GM12878 (cell line): Measurements from ENCODE around the gene SLC35F3. TPM values are rescaled to one million over a fixed set of nuclear protein-coding genes. Genes with fewer than 3 reads are reported as not detected.

ENCODE experiments used
- ATAC-seq: fragments of 200-7000 bp; cut with Tn5 transposase; 3 replicates; pipeline ENCODE4 v1.9.1; 2020; ENCODE audit warnings: mild to moderate bottlenecking, moderate library complexity
- BruUV-seq: library from RNA; stranded (reverse); fragments of 400-500 nt; replicated peaks from 2 replicates; lab custom pipeline; 2021; lab: Mats Ljungman, UMichigan
- CTCF ChIA-PET: fragments of 300-600 bp; sonication (Branson Sonifier 250); formaldehyde crosslinking; extraction: SDS; loops from one replicate; lab custom pipeline; 2021; ENCODE audit warnings: inconsistent platforms; lab: Yijun Ruan, JAX
- POLR2A ChIA-PET: fragments of 350-600 bp; formaldehyde crosslinking; extraction: SDS; loops from one replicate; lab custom pipeline; 2021; ENCODE audit warnings: inconsistent platforms; lab: Charles Lee
- RAD21 ChIA-PET: fragments of 300-600 bp; sonication (Branson Sonifier 250); formaldehyde crosslinking; loops from one replicate; lab custom pipeline; 2023; ENCODE audit warnings: antibody characterized with exemption; ENCODE audit not compliant: unreplicated experiment; lab: Charles Lee
- SMC1A ChIA-PET: fragments of 300-600 bp; sonication (Branson Sonifier 250); formaldehyde crosslinking; loops from one replicate; lab custom pipeline; 2023; ENCODE audit not compliant: unreplicated experiment, uncharacterized antibody; lab: Charles Lee
- DNase-seq: peaks from one replicate; pipeline ENCODE4 v3.0.0-alpha.2; 2011; ENCODE audit warnings: low read depth, low spot score
- FAIRE-seq: peaks from 3 replicates; lab custom pipeline; 2011; peaks lifted over from hg19 to GRCh38; lab: Jason Lieb, UNC
- H2AFZ ChIP-seq: 2 replicates; pipeline ENCODE4 v1.6.0; 2011; ENCODE audit warnings: low read depth, low read length, control low read depth; ENCODE audit not compliant: control insufficient read depth
- H3K27ac ChIP-seq: 2 replicates; pipeline ENCODE4 v1.5.1; 2011; ENCODE audit warnings: control low read depth; ENCODE audit not compliant: control insufficient read depth, insufficient read depth
- H3K27me3 ChIP-seq, 2 experiments: replicated peaks in 1 of 2; 2 replicates each; pipeline versions ENCODE4 v1.6.0 to v1.6.1; 2011; ENCODE audit warnings: low read length in 1 of 2; ENCODE audit not compliant: control insufficient read depth in 2 of 2, insufficient read depth in 2 of 2
- H3K36me3 ChIP-seq, 2 experiments: 2 replicates each; pipeline ENCODE4 v1.5.1; 2011; ENCODE audit warnings: low read length in 1 of 2; ENCODE audit not compliant: control insufficient read depth in 2 of 2, insufficient read depth in 2 of 2
- H3K4me1 ChIP-seq: 2 replicates; pipeline ENCODE4 v1.6.1; 2011; ENCODE audit warnings: mild to moderate bottlenecking, low read length, moderate library complexity, mixed read lengths; ENCODE audit not compliant: control insufficient read depth, insufficient read depth
- H3K4me2 ChIP-seq: 2 replicates; pipeline ENCODE4 v1.6.0; 2011; ENCODE audit warnings: control low read depth; ENCODE audit not compliant: control insufficient read depth, insufficient read depth
- H3K4me3 ChIP-seq: fragments of 200-600 bp; sonication (generic); 2 replicates; pipeline ENCODE4 v1.5.1; 2016
- H3K79me2 ChIP-seq: 2 replicates; pipeline ENCODE4 v1.6.0; 2011; ENCODE audit warnings: low read length; ENCODE audit not compliant: control insufficient read depth, insufficient read depth
- H3K9ac ChIP-seq: 2 replicates; pipeline ENCODE4 v1.8.0; 2011; ENCODE audit warnings: low read length, control low read depth, mixed read lengths; ENCODE audit not compliant: control insufficient read depth, insufficient read depth
- H3K9me3 ChIP-seq: replicated peaks from 3 replicates; pipeline ENCODE4 v1.5.1; 2011; ENCODE audit warnings: mild to moderate bottlenecking, low read length; ENCODE audit not compliant: control insufficient read depth, insufficient read depth
- H4K20me1 ChIP-seq: 2 replicates; pipeline ENCODE4 v1.6.0; 2011; ENCODE audit not compliant: control insufficient read depth, insufficient read depth
- BACH1 ChIP-seq: fragments of 450-650 bp; IDR thresholded peaks from 2 replicates; pipeline ENCODE4 v1.6.1; 2017; ENCODE audit warnings: mild to moderate bottlenecking, borderline replicate concordance
- CEBPB ChIP-seq, 2 experiments: fragments of 150-350 bp in 1 of 2; IDR thresholded peaks; 2 replicates each; pipeline ENCODE4 v1.6.1; 2012 to 2014; ENCODE audit warnings: low read depth in 2 of 2, low read length in 2 of 2, borderline replicate concordance in 1 of 2, inconsistent platforms in 1 of 2
- CHD1 ChIP-seq: IDR thresholded peaks from 2 replicates; pipeline ENCODE4 v1.6.1; 2012; ENCODE audit warnings: low read depth, low read length, improper control_type of control experiment
- EP300 ChIP-seq, 2 experiments: fragments of 150-350 bp in 1 of 2; IDR thresholded peaks; 2 replicates each; pipeline ENCODE4 v1.6.1; 2011 to 2012; ENCODE audit warnings: low read depth in 2 of 2, low read length in 2 of 2, borderline replicate concordance in 1 of 2, improper control_type of control experiment in 1 of 2, inconsistent platforms in 1 of 2; ENCODE audit not compliant: control insufficient read depth in 1 of 2
- ETV6 ChIP-seq, 2 experiments: fragments of 450-650 bp in 1 of 2; IDR thresholded peaks in 1 of 2; conservative IDR thresholded peaks in 1 of 2; 2 replicates each; pipeline ENCODE4 v1.6.1; 2014; ENCODE audit warnings: antibody characterized with exemption in 1 of 2, borderline replicate concordance in 1 of 2, low read depth in 1 of 2, mild to moderate bottlenecking in 1 of 2, moderate library complexity in 1 of 2
- NR2F1 ChIP-seq: fragments of 450-650 bp; conservative IDR thresholded peaks from 2 replicates; pipeline ENCODE4 v1.6.1; 2017; ENCODE audit warnings: mild to moderate bottlenecking
- POLR2AphosphoS2 ChIP-seq: IDR thresholded peaks from 2 replicates; pipeline ENCODE4 v1.6.1; 2011; ENCODE audit warnings: low read depth, mild to moderate bottlenecking, low read length, improper control_type of control experiment, moderate library complexity
- RB1 ChIP-seq: fragments of 450-650 bp; formaldehyde crosslinking; IDR thresholded peaks from 2 replicates; pipeline ENCODE4 v1.6.1; 2017; ENCODE audit warnings: mild to moderate bottlenecking, borderline replicate concordance
- RCOR1 ChIP-seq: conservative IDR thresholded peaks from 2 replicates; pipeline ENCODE4 v1.6.1; 2012; ENCODE audit warnings: low read depth, low read length, improper control_type of control experiment
- STAT3 ChIP-seq: IDR thresholded peaks from 2 replicates; pipeline ENCODE4 v1.6.1; 2011; ENCODE audit warnings: low read depth, low read length, improper control_type of control experiment
- YY1 ChIP-seq: IDR thresholded peaks from 2 replicates; pipeline ENCODE4 v1.6.1; 2011; ENCODE audit warnings: low read depth, mild to moderate bottlenecking, low read length
- WGBS: methylation state at CpG from one replicate; pipeline ENCODE4 v1.1.6; 2016; ENCODE audit warnings: low lambda C conversion rate; ENCODE audit not compliant: insufficient replicate concordance, insufficient coverage; ENCODE audit errors: missing lambda C conversion rate; 5-methylcytosine and 5-hydroxymethylcytosine counted together
- in situ Hi-C: fragments of 300-500 bp; cut with MboI; formaldehyde crosslinking; loops from 9 replicates; pipeline ENCODE4 v1.14.3; 2018; ENCODE audit warnings: mixed read lengths
- intact Hi-C: fragments of 100-400 bp; cut with micrococcal nuclease; formaldehyde crosslinking; loops from one replicate; pipeline ENCODE4 v1.14.2; 2022; ENCODE audit not compliant: unreplicated experiment
- polyA plus RNA-seq, 11 experiments: library from polyadenylated mRNA; depleted of rRNA in 4 of 11; unstranded in 6 of 11; stranded (reverse) in 5 of 11; fragments of >200 nt; fragmentation: Nextera tagmentation in 4 of 11; fragmentation: Illumina TruSeq in 1 of 11; extraction: Ambion mirVana in 4 of 11; extraction: Trizol in 1 of 11; gene quantifications; 1 replicate in 1 of 11; 2 replicates in 10 of 11; pipeline versions ENCODE4 v1.2.1 to v1.2.3, GENCODE V29; 2011 to 2016; ENCODE audit warnings: inconsistent platforms in 2 of 11, missing spikeins in 2 of 11, low read depth in 1 of 11
- total RNA-seq, 4 experiments: library from RNA; depleted of rRNA in 3 of 4; stranded (reverse); fragments of >200 nt in 3 of 4; fragmentation: Illumina TruSeq in 1 of 4; extraction: Trizol in 1 of 4; gene quantifications; 2 replicates each; pipeline versions ENCODE4 v1.2.1 to v1.2.3, GENCODE V29; 2013 to 2021
- TF ChIP-seq, protein P1 (sequence below): fragments of 150-350 bp; IDR thresholded peaks from 2 replicates; pipeline ENCODE4 v1.6.1; 2016; ENCODE audit warnings: low read depth, low read length
- TF ChIP-seq, protein P2 (sequence below): fragments of 450-650 bp; IDR thresholded peaks from 2 replicates; pipeline ENCODE4 v1.6.1; 2017; ENCODE audit warnings: borderline replicate concordance
- TF ChIP-seq, protein P3 (sequence below): fragments of 450-650 bp; IDR thresholded peaks from 2 replicates; pipeline ENCODE4 v1.6.1; 2017; ENCODE audit warnings: antibody characterized with exemption, mild to moderate bottlenecking, moderate library complexity

Gene SLC35F3
- total and polyA plus RNA-seq, 10 of the 15 experiments (the other 5 are each of a cell fraction or from before 2014, with no cell fraction given), result 1.0 to 8.6 (median 5.7) TPM

DNA sequence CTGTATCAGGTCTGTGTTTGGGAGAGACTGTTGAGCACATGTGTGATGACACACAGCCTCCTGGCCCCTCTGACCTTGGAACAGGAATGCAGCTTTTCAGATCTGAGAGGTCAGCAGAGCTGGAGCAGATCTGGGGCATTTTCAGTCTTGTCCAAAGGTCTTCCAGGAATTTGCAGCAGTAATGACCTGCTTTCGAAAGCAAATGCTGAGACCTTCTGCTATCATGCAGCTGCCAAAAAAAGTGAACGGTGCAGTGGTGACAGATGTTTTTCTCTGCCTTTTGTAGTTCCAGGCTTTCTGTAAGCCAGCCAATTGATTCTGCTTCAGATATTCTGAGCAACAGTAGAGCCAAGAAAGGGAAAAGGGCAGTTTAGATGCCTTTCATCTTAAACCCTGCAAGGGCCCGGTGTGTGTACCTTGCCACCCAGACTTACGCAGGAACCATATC, 331.0 kb downstream of the SLC35F3 start (continued):
- TF ChIP-seq, protein P1, sequence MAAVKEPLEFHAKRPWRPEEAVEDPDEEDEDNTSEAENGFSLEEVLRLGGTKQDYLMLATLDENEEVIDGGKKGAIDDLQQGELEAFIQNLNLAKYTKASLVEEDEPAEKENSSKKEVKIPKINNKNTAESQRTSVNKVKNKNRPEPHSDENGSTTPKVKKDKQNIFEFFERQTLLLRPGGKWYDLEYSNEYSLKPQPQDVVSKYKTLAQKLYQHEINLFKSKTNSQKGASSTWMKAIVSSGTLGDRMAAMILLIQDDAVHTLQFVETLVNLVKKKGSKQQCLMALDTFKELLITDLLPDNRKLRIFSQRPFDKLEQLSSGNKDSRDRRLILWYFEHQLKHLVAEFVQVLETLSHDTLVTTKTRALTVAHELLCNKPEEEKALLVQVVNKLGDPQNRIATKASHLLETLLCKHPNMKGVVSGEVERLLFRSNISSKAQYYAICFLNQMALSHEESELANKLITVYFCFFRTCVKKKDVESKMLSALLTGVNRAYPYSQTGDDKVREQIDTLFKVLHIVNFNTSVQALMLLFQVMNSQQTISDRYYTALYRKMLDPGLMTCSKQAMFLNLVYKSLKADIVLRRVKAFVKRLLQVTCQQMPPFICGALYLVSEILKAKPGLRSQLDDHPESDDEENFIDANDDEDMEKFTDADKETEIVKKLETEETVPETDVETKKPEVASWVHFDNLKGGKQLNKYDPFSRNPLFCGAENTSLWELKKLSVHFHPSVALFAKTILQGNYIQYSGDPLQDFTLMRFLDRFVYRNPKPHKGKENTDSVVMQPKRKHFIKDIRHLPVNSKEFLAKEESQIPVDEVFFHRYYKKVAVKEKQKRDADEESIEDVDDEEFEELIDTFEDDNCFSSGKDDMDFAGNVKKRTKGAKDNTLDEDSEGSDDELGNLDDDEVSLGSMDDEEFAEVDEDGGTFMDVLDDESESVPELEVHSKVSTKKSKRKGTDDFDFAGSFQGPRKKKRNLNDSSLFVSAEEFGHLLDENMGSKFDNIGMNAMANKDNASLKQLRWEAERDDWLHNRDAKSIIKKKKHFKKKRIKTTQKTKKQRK, result no peak

DNA sequence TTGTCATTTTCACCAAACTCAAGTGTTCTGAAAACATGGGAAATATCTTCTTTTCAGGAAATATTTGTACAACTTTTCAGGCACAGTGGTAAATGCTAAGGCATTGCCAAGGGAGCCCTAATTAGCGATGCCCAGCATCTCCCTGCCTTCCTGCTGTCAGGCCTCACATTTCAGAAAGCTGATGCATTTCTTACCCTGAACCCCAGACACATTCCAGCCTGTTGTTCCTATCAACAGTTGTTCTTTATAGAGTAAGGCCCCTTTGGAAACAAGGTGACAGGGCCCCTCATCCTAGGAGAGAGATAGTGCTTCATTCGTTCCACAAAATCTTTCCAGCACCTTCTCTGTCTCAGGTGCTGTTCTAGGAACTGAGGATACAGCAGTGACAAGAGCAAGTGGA, 332.9 kb downstream of the SLC35F3 start:
- Histone ChIP-seq H3K4me1 (no peaks in the 10 kb centered on the region), H3K4me2 (no peak overlapping the region), H3K9ac (no peak overlapping the region), H4K20me1 (no peaks in the 10 kb centered on the region), H3K27ac (no peak overlapping the region), H2AFZ (no peak overlapping the region), H3K79me2 (no peaks in the 10 kb centered on the region), H3K27me3 (no peaks in the 10 kb centered on the region), H3K4me3 (no peak overlapping the region), H3K9me3 (no peaks in the 10 kb centered on the region; the same call in 2 of the 3 replicates), H3K36me3 (no peaks in the 10 kb centered on the region)
- no TSS peak for BruUV-seq
- in situ Hi-C loops, result no loop called here
- FAIRE-seq (no peak), ATAC-seq (no peak), DNase-seq (no peak)
- SMC1A ChIA-PET, result no interaction called here
- RAD21 ChIA-PET, result no interaction called here
- CTCF ChIA-PET, result no interaction called here
- POLR2A ChIA-PET, result no interaction called here
- 22% methylated on average over 2 of the region's 2 CpGs for WGBS
- intact Hi-C loops, result no loop called here
- TF ChIP-seq BACH1 (no peak), CEBPB (IDR thresholded peaks at IDR 0.05; ENCODE audit: borderline replicate concordance in 1 of 2, low read depth in 2 of 2, low read length in 2 of 2) (no peak), POLR2AphosphoS2 (no peak), YY1 (no peak), RCOR1 (no peak), CHD1 (no peak), STAT3 (no peak), EP300 (IDR thresholded peaks at IDR 0.05; ENCODE audit: borderline replicate concordance in 1 of 2, control insufficient read depth in 1 of 2, low read depth in 2 of 2, low read length in 2 of 2) (no peak), NR2F1 (no peak), ETV6 (conservative IDR thresholded peaks at IDR 0.05 in 1 of 2, IDR thresholded peaks at IDR 0.05 in 1 of 2; ENCODE audit: borderline replicate concordance in 1 of 2, low read depth in 1 of 2) (no peak), RB1 (no peak)
- TF ChIP-seq, protein P2, sequence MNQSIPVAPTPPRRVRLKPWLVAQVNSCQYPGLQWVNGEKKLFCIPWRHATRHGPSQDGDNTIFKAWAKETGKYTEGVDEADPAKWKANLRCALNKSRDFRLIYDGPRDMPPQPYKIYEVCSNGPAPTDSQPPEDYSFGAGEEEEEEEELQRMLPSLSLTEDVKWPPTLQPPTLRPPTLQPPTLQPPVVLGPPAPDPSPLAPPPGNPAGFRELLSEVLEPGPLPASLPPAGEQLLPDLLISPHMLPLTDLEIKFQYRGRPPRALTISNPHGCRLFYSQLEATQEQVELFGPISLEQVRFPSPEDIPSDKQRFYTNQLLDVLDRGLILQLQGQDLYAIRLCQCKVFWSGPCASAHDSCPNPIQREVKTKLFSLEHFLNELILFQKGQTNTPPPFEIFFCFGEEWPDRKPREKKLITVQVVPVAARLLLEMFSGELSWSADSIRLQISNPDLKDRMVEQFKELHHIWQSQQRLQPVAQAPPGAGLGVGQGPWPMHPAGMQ, result no peak
- TF ChIP-seq, protein P3, sequence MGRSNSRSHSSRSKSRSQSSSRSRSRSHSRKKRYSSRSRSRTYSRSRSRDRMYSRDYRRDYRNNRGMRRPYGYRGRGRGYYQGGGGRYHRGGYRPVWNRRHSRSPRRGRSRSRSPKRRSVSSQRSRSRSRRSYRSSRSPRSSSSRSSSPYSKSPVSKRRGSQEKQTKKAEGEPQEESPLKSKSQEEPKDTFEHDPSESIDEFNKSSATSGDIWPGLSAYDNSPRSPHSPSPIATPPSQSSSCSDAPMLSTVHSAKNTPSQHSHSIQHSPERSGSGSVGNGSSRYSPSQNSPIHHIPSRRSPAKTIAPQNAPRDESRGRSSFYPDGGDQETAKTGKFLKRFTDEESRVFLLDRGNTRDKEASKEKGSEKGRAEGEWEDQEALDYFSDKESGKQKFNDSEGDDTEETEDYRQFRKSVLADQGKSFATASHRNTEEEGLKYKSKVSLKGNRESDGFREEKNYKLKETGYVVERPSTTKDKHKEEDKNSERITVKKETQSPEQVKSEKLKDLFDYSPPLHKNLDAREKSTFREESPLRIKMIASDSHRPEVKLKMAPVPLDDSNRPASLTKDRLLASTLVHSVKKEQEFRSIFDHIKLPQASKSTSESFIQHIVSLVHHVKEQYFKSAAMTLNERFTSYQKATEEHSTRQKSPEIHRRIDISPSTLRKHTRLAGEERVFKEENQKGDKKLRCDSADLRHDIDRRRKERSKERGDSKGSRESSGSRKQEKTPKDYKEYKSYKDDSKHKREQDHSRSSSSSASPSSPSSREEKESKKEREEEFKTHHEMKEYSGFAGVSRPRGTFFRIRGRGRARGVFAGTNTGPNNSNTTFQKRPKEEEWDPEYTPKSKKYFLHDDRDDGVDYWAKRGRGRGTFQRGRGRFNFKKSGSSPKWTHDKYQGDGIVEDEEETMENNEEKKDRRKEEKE, result no peak
